ENCODE data around the gene PPA2.
"Not testable (repeated sequence)": the region's sequence is repeated elsewhere in the genome, so short reads cannot be mapped to it uniquely, and the experiment has no call there.

Gene PPA2

GRCh38 chr4:105458541-105458940, 15.3 kb downstream of the PPA2 start:
- DNase-seq, result not testable (repeated sequence)

- no peak for DNase-seq
These were observed 15.9 kb downstream of the PPA2 start for GRCh38 chr4:105458001-105458400.

GRCh38 chr4:105455998-105456397, 17.9 kb downstream of the PPA2 start:
- no peak for DNase-seq

GRCh38 chr4:105455182-105455581, 18.7 kb downstream of the PPA2 start:
- DNase-seq, result no peak

- no peak for DNase-seq
These were observed 20.2 kb downstream of the PPA2 start for GRCh38 chr4:105453550-105454205.

GRCh38 chr4:105451346-105451745, 22.5 kb downstream of the PPA2 start:
- no peak for DNase-seq

- no peak for DNase-seq
These were observed 33.0 kb downstream of the PPA2 start for GRCh38 chr4:105440890-105441289.

GRCh38 chr4:105437637-105438036, 36.2 kb downstream of the PPA2 start:
- no peak for DNase-seq

GRCh38 chr4:105436414-105436813, 37.4 kb downstream of the PPA2 start:
- DNase-seq, result no peak

- no peak for DNase-seq
These were observed 38.9 kb downstream of the PPA2 start for GRCh38 chr4:105434940-105435339.

- DNase-seq, result no peak
These were observed 40.4 kb downstream of the PPA2 start for GRCh38 chr4:105433421-105433820.

GRCh38 chr4:105432438-105432837, 41.4 kb downstream of the PPA2 start:
- no peak for DNase-seq

GRCh38 chr4:105430811-105431210, 43.1 kb downstream of the PPA2 start:
- DNase-seq, result no peak

- DNase-seq, result no peak
These were observed 47.5 kb downstream of the PPA2 start for GRCh38 chr4:105426187-105426897.

- DNase-seq, result no peak
These were observed 51.5 kb downstream of the PPA2 start for GRCh38 chr4:105422207-105422920.

GRCh38 chr4:105417624-105418023, 56.2 kb downstream of the PPA2 start:
- no peak for DNase-seq

GRCh38 chr4:105415281-105415744, 58.5 kb downstream of the PPA2 start:
- DNase-seq, result no peak

- DNase-seq, result no peak
These were observed 59.5 kb downstream of the PPA2 start for GRCh38 chr4:105414316-105414715.

- DNase-seq, result not testable (repeated sequence)
These were observed 64.7 kb downstream of the PPA2 start for GRCh38 chr4:105409135-105409534.

- no peak for DNase-seq
These were observed 72.8 kb downstream of the PPA2 start for GRCh38 chr4:105400901-105401677.

GRCh38 chr4:105399532-105400161, 74.2 kb downstream of the PPA2 start:
- no peak for DNase-seq

GRCh38 chr4:105392858-105393257, 81.0 kb downstream of the PPA2 start:
- DNase-seq, result no peak

- no peak for DNase-seq
These were observed 84.7 kb downstream of the PPA2 start for GRCh38 chr4:105389167-105389566.
